ENCODE measurements around the gene MBNL1. TPM values are rescaled to one million over a fixed set of nuclear protein-coding genes. Genes with fewer than 3 reads are reported as not detected.

Gene MBNL1
- total and polyA plus RNA-seq, 2 of the 13 experiments (the other 11 are each of a cell fraction or from before 2014, with no cell fraction given): 27.1 to 55.4 TPM

GRCh38 chr3:152376351-152377183 lies 107.8 kb downstream of the MBNL1 start (continued):
- TF ChIP-seq EEA1 (CRISPR knock-in tag; IDR thresholded peaks at IDR 0.05; ENCODE audit: borderline replicate concordance) (no peak), MAFF (IDR thresholded peaks at IDR 0.05; ENCODE audit: low read depth, low read length) (no peak), MBNL3 (CRISPR knock-in tag; conservative IDR thresholded peaks at IDR 0.05) (no peak)

- peaks cover 27% of the 10 kb centered on the region for H3K4me1 ChIP-seq (ENCODE audit: insufficient read depth, low read length)
- H3K36me3 ChIP-seq (replicated peaks in 1 of 2; ENCODE audit: control insufficient read depth in 1 of 2, insufficient read depth in 2 of 2, low read length in 2 of 2): no peaks in the 10 kb centered on the region
- H3K4me2 ChIP-seq (ENCODE audit: low read depth, low read length): no peak overlapping the region
- no peak for FAIRE-seq
- POLR2A ChIA-PET: no interaction called here
- 95% methylated on average over 4 of the region's 4 CpGs for WGBS (ENCODE audit: low lambda C conversion rate)
- DNase-seq (ENCODE audit: low spot score): no peak
- H3K27me3 ChIP-seq (ENCODE audit: control insufficient read depth in 1 of 2, insufficient read depth in 2 of 2, low read length in 2 of 2): no peaks in the 10 kb centered on the region
- no peak for ATAC-seq
- no peak overlapping the region for H3K27ac ChIP-seq (ENCODE audit: extremely low read length, insufficient read depth, low read length)
- in situ Hi-C loops (cut with HindIII; ENCODE audit: extremely low pct_ligation_motif_present, low pct_unique_long_range_greater_than_20kb) (no loop called here), intact Hi-C loops (cut with micrococcal nuclease; ENCODE audit: unreplicated experiment) (no loop called here)
- peaks cover 4% of the 10 kb centered on the region for H4K20me1 ChIP-seq (ENCODE audit: insufficient read depth, low read length)
- H3K9ac ChIP-seq (ENCODE audit: insufficient read depth, low read depth, low read length): no peak overlapping the region
- CTCF ChIA-PET (ENCODE audit: low intra/inter-chr PET ratio, low total read pairs): no interaction called here
- H3K4me3 ChIP-seq (replicated peaks in 1 of 3; ENCODE audit: insufficient read depth in 1 of 3, low read depth in 2 of 3, low read length in 3 of 3): no peak overlapping the region
- peaks cover 35% of the 10 kb centered on the region for H3K79me2 ChIP-seq (ENCODE audit: insufficient read depth, low read length)
- no TSS peak for BruUV-seq (replicated peaks)
- H3K9me3 ChIP-seq (ENCODE audit: low read length): no peaks in the 10 kb centered on the region
- H2AFZ ChIP-seq (ENCODE audit: low read length): no peak overlapping the region
- TF ChIP-seq KIAA2018 (CRISPR knock-in tag; IDR thresholded peaks at IDR 0.05; ENCODE audit: borderline replicate concordance): no peak
- TF ChIP-seq RARG (CRISPR knock-in tag; IDR thresholded peaks at IDR 0.05; ENCODE audit: low read depth): no peak
- TF ChIP-seq ZNF879 (CRISPR knock-in tag; IDR thresholded peaks at IDR 0.05): no peak
- TF ChIP-seq ZFP37 (CRISPR knock-in tag; IDR thresholded peaks at IDR 0.05; ENCODE audit: borderline replicate concordance): no peak
- TF ChIP-seq PRDM4 (CRISPR knock-in tag; IDR thresholded peaks at IDR 0.05; ENCODE audit: borderline replicate concordance): no peak
- no peak for TF ChIP-seq ARNT (IDR thresholded peaks at IDR 0.05)
- TF ChIP-seq ZFY (CRISPR knock-in tag; IDR thresholded peaks at IDR 0.05): no peak
- no peak for TF ChIP-seq GTF2F1 (IDR thresholded peaks at IDR 0.05; ENCODE audit: low read length)
- TF ChIP-seq FOXA1 (IDR thresholded peaks at IDR 0.05): no peak
- TF ChIP-seq FOXA1 (CRISPR knock-in tag; IDR thresholded peaks at IDR 0.05): no peak
These were observed 108.4 kb downstream of the MBNL1 start for GRCh38 chr3:152377184-152377570.
